GM18867 (cell line): Measurements from ENCODE around the gene SPATA3.
"Not testable (repeated sequence)": the region's sequence is repeated elsewhere in the genome, so short reads cannot be mapped to it uniquely, and the experiment has no call there.

ENCODE experiments used
- ATAC-seq: cut with Tn5 transposase; IDR thresholded peaks from one replicate; pipeline ENCODE4 v1.9.1; 2021; ENCODE audit warnings: mild to moderate bottlenecking, moderate library complexity; ENCODE audit not compliant: unreplicated experiment

Gene SPATA3

GRCh38 chr2:230991598-230991997 lies 4.3 kb upstream of the SPATA3 start:
- ATAC-seq: no peak

- no peak for ATAC-seq
Observed at GRCh38 chr2:230996661-230997060, 740 bp downstream of the SPATA3 start.

DNA sequence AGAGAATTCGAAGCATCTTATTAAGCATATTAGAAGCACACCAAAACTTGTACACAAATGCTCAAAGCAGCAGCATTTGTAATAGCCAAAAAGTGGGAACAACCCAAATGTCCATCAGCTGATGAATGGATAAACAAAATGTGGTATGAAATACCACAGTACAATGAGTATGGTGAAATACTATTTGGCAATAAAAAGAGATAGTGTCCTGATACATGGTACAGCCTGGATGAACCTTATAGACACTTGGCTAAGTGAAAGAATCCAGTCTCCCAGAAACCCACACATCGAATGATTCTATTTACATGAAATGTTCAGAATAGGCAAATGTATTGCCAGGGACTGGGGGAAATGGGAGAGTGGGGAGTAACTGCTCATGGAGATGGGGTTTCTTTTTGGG lies 3.0 kb downstream of the SPATA3 start:
- no peak for ATAC-seq

DNA sequence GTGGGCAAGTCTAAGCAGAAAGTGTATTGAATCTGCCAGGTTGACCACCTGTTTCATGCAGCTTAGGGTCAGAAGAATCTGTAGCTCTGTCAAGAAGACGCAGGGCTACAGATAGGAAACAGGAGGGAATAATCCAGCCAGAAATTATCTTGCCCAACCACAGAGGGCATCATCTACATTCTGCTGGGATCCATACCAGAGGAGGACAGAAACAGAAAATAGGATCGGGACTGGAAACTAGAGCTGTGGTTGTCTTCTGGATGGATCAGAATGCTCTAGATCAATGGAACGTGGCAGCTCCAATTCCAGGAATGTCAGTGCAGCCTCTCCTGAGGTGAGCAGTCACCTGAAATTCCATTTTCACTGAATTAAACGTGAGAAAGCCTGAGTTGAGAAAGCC lies 3.6 kb downstream of the SPATA3 start:
- ATAC-seq: no peak

DNA sequence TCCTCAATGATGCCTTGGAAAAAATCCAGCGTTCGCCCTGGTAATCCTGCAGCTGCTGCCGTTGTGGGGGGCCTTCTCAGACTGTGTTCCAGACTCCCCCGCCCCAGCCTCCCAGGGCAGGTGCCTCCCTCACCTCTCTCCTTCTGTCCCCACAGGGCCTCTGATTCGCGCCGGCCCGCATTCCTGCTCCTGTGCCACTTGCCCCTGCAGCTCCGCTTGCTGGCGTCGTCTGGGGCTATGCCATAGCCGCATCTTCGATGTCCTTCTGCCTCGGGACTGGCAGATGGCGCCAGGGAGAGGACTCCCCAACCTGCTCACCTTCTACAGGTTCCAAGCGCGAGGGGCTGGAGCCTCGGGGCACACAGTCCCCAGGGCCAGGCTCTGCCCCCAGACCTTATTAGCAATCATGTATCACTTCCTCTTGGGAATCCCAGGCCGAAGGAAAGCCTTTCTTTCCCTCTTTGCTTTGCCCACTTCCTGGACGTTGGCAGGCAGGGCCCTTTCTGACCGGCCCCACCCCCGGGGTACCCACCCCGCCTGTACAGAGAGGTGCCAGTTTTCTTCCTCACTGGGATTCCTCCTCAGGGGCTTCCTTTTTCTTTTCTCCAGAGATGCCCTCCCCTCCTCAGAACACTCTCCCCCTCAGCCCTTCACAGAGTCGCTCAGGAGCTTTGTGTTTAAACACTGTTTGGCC lies 4.4 kb downstream of the SPATA3 start:
- ATAC-seq: no peak

- ATAC-seq: no peak
Observed at GRCh38 chr2:231001036-231001435, 5.1 kb downstream of the SPATA3 start.

- no peak for ATAC-seq
Observed at GRCh38 chr2:231001921-231002320, 6.0 kb downstream of the SPATA3 start.

DNA sequence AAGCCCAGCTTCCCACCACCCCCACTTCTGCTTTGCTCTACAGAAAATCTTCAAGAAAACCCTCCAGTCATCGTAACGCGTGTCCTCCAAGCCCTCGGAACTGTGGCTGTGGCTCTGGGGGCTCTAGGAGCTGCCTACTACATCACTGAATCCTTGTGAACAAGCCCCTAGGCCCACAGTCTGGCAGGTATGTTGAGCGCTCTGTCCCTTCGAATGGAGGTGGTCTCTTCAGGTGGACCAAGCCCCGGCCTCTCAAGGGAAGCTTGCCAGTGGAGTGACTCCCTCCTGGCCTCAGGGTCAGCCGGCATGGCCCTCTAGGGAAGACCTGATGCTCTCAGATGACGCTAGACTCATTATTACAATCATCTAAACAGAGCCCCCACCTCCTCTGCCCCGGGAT lies 6.7 kb downstream of the SPATA3 start:
- no peak for ATAC-seq

- no peak for ATAC-seq
Observed at GRCh38 chr2:231003186-231003585, 7.3 kb downstream of the SPATA3 start.

DNA sequence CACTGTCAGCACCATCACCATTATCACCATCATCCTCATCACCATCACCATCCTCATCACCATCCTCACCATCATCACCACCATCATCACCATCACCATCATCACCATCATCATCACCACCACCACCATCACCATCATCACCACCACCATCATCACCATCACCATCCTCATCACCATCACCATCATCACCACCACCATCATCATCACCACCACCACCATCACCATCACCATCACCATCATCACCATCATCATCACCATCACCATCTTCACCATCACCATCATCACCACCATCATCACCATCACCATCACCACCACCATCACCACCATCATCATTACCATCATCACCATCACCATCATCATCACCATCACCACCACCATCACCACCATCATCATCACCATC lies 9.0 kb downstream of the SPATA3 start:
- ATAC-seq: not testable (repeated sequence)

DNA sequence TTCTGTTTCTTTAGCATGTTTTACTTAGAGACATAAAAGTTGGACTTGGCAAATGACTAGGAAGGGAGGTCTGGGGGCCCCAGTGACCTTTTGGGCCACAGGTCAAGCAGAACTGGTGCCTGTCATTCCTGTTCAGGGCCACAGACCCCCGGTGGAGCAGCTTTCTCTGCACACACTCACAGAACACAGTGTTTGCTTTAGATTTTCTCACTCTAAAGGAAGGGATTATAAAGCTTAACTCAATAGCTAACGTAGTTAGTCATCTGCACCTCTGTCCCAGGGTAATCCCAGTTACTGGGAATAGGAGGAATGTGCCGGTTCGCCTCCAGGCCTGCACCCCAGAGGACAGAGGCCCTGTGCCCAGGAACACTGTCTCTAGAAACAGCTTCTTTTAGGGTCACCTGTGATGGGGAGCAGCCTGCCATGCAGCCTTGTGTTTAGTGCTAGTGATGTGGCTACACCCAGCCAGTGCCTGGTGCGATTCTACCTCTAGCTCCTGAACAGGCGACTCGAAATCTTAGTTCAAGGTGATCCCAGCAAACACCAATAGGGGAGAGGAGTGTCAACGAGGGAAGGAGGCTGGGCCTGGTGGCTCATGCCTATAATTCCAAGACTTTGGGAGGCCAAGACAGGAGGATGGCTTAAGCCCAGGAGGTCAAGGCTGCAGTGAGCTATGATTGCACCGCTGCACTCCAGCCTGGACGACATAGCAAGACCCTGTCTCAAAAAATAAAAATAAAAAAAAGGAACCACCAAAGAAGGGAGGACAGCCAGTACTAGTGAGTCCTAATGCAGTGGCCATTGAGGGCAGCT lies 11.6 kb downstream of the SPATA3 start:
- ATAC-seq: no peak

- ATAC-seq: no peak
Observed at GRCh38 chr2:231008131-231008530, 12.2 kb downstream of the SPATA3 start.

DNA sequence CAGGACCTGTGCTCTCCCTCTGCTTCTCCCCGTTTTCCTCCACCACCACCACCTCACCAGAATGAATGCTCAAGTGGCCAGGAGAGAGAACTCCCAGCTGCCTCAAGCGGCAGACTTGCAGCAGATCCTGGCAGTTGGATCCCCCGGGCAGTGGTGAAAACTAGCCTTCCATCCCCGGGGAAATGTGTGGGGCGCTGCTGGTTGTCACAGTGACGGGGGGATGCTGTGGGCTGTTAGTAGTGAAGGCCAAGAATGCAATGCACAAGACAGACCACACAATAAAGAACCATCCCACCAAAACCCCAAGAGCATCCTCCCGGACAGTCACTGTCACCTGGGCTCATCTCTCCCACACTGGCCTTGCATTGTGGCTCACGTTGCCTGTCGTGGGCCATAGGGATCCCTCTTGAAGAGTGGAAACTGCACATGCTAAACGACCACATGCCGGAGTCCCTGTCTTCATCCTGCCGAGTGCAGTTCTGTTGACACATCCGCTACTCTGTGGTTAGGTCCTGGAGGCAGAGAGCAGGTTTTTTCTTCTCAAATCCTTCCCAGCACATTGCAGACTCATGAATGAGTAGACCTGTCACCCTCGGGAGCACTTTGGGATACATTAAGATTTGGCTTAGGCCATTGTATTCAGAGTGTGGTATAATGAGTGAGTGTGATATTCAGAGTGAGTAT lies 13.5 kb downstream of the SPATA3 start:
- ATAC-seq: no peak

DNA sequence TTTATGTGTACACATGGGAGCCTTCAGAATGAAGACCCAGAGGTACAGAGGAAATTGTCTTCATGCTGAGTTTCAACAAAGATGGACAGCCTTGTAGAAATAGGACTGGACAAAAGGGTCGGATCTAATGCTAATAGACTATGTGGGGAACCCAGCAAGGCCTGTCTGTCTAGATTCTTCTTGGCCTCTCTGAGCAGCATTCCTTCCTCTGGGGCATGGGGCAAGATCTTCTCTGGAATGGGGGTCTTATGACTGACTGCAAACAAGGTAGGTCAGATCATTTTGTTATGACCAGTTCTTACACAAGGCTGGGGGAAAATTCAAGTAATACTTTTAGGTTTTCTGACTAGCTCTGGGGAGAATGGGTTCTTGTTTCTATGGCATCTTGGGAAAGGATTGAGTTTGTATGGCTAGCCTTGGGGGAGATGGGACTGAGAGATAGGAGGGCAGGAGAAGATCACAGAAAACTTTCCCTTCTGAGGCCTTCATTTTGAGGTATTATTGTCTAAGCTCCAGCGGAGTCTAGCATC lies 14.3 kb downstream of the SPATA3 start:
- ATAC-seq: no peak

- no peak for ATAC-seq
Observed at GRCh38 chr2:231011526-231011925, 15.6 kb downstream of the SPATA3 start.

DNA sequence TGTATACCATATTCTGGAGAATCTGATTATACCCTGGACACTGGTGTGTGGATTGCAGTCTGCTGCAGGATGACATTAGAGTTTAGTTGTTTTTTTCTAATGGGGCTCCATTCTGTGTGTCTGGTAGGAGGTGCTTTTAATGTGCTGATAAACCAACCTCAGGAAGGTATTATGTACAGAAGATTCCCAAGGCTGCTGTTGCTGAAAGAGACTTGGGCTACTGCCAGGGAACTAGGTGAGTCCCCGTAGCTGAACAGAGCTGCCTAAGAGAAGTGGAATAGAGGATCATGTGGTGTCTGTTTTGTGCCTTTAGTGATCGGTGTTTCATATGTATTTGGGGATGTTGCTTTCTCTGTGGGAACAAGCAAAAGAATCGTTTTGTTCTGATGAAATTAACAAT lies 16.5 kb downstream of the SPATA3 start:
- ATAC-seq: no peak

DNA sequence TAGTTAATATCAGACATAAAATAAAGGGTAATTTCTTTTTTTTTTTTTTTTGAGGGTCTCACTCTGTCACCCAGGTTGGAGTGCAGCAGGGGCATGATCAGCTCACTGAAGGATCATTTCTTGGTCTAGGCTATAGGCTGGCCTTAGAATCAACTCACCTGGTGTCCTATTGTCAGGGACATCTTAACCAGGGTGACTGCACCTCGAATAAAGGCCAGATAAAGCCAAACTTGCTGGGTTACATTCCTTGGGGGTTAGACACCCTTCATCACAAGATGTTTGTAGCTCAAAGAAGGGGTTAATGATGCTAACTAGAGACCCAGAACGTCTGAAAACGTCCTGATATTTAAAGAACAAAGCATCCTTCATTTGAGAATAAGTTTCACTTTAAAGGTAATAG lies 17.9 kb downstream of the SPATA3 start:
- no peak for ATAC-seq

- no peak for ATAC-seq
Observed at GRCh38 chr2:231015478-231015877, 19.6 kb downstream of the SPATA3 start.

DNA sequence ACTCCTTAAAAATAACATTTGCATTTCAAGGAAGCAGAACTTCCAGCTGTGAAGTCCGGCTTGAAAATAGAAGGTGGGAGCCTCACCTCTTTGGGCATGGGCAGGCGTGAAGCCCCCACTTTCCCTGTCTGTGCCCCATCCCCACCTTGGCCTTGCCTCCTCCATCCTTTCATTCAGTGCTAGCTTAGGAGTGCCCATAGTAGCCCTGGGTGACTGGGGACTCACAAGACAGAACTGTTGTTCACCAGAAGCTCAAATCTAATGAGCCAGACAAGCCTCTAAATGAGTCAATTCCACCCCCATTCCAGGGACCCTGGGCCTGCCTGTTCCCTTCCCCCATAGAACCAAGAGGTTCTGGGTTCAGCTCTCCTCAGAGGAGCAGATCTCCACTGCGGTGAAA lies 20.0 kb downstream of the SPATA3 start:
- ATAC-seq: no peak

DNA sequence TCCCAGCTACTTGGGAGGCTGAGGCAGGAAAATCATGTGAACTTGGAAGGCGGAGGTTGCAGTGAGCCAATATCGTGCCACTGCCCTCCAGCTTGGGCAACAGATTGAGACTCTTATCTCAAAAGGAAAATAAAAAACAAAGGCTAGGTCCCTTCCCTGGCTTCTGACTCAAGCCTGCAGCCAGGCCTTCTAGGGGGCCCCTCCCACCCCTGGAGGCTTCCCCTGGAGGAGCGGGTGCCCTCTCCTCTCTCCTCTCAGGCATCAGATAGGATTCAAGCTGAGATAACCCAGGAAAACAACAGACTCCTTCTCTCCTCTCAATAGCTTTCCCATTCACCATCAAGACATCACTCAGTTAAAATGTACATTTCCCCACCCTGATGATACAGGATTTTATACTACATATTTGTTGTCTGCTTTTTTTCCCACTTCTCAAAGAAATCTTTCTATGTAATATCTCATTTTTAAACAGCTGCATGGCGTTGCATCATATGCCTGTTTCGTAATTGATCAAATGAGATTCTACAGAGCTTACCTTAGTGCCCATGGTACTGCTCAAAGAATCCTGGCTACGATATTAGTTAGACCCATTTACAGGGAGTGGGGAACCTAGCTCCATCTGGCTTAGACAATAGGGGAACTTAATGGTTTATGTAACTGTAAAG lies 20.8 kb downstream of the SPATA3 start:
- no peak for ATAC-seq

DNA sequence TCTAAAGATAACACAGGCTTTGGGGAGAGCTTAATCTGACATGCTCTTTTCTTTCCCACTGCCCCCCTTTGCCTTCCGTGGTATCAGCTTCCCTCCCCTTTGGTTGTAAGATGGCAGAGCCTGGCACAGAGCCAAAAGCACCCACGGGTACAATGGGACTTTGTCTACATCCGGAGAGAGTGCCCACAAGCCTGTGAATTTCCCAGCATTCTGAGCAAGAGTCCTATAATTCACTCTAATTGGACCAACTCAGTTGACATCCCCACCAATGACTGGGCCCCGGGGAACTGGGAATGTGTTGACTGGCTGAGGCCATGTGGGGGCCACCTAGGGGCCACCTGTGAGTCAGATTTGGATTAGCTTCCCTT lies 21.3 kb downstream of the SPATA3 start:
- no peak for ATAC-seq
